CD4-positive, alpha-beta T cell (primary cell): ENCODE measurements around the gene RAB9A. TPM values are rescaled to one million over a fixed set of nuclear protein-coding genes. Genes with fewer than 3 reads are reported as not detected.
A peak's percentile ranks its signal among the peaks of the same experiment; 100 is the strongest.

Experiments used
- ATAC-seq: fragments of 200-7000 bp; cut with Tn5 transposase; one replicate; pipeline ENCODE4 v1.10.0; 2022; ENCODE audit warnings: mild to moderate bottlenecking; ENCODE audit not compliant: poor library complexity
- CTCF ChIA-PET: fragments of 350-600 bp; sonication (Branson Sonifier 250); formaldehyde crosslinking; loops from one replicate; lab custom pipeline; 2021; ENCODE audit warnings: antibody characterized with exemption, inconsistent platforms; lab: Charles Lee
- POLR2A ChIA-PET: fragments of 350-600 bp; sonication (Branson Sonifier 250); formaldehyde crosslinking; loops from one replicate; lab custom pipeline; 2021; ENCODE audit warnings: antibody characterized with exemption, inconsistent platforms; lab: Charles Lee
- DNase-seq, 14 experiments: peaks; one replicate each; pipeline ENCODE4 v3.0.0-alpha.2; 2013 to 2020; ENCODE audit warnings: mixed read lengths in 2 of 14
- H3K27ac ChIP-seq, 2 donors: one replicate each; pipeline versions ENCODE4 v1.5.1 to v1.7.0; 2013; ENCODE audit warnings: low read length in 2 of 2, low read depth in 1 of 2, mild to moderate bottlenecking in 1 of 2
- H3K27me3 ChIP-seq, 2 experiments: 1 replicate in 1 of 2; 2 replicates in 1 of 2; pipeline versions ENCODE4 v1.6.1 to v1.7.0; 2013; ENCODE audit warnings: low read length in 2 of 2, control low read depth in 1 of 2, mild to moderate bottlenecking in 1 of 2, moderate library complexity in 1 of 2; ENCODE audit not compliant: insufficient read depth in 2 of 2, control insufficient read depth in 1 of 2
- H3K36me3 ChIP-seq: one replicate; pipeline ENCODE4 v1.6.1; 2013; ENCODE audit warnings: low read length, control low read depth; ENCODE audit not compliant: insufficient read depth
- H3K4me1 ChIP-seq: one replicate; pipeline ENCODE4 v1.6.1; 2013; ENCODE audit warnings: low read length, control low read depth; ENCODE audit not compliant: insufficient read depth
- H3K4me3 ChIP-seq: one replicate; pipeline ENCODE4 v1.5.1; 2013; ENCODE audit warnings: mild to moderate bottlenecking, low read length, moderate library complexity
- H3K9me3 ChIP-seq, 2 experiments: 1 replicate in 1 of 2; 2 replicates in 1 of 2; pipeline versions ENCODE4 v1.6.1 to v1.7.0; 2013; ENCODE audit warnings: low read length in 2 of 2, mild to moderate bottlenecking in 2 of 2, control low read depth in 1 of 2, moderate library complexity in 1 of 2; ENCODE audit not compliant: control insufficient read depth in 1 of 2, insufficient read depth in 1 of 2
- H3K27ac Mint-ChIP-seq: one replicate; pipeline ENCODE4 v1.8.0; 2020; ENCODE audit warnings: mixed read lengths
- H3K27me3 Mint-ChIP-seq: one replicate; pipeline ENCODE4 v1.8.0; 2021; ENCODE audit warnings: mixed read lengths
- H3K36me3 Mint-ChIP-seq: one replicate; pipeline ENCODE4 v1.8.0; 2021; ENCODE audit warnings: low read depth, mixed read lengths
- H3K4me1 Mint-ChIP-seq: one replicate; pipeline ENCODE4 v1.8.0; 2021; ENCODE audit warnings: low read depth, mixed read lengths
- H3K4me3 Mint-ChIP-seq: one replicate; pipeline ENCODE4 v1.8.0; 2020; ENCODE audit warnings: mild to moderate bottlenecking, mixed read lengths
- H3K9me3 Mint-ChIP-seq: one replicate; pipeline ENCODE4 v1.8.0; 2020; ENCODE audit warnings: mixed read lengths
- CTCF ChIP-seq: fragments of 200-600 bp; IDR thresholded peaks from one replicate; pipeline ENCODE4 v1.8.0; 2022; ENCODE audit warnings: antibody characterized with exemption, mild to moderate bottlenecking
- intact Hi-C, 2 experiments: fragments of 100-400 bp; cut with DNase I in 1 of 2; cut with micrococcal nuclease in 1 of 2; formaldehyde crosslinking; loops; one replicate each; pipeline versions ENCODE4 v1.15.1 to v1.9.0; 2023 to 2025; cut with DNase I, micrococcal nuclease
- total RNA-seq, 174 experiments: library from RNA in 2 of 174; stranded (reverse) in 2 of 174; gene quantifications; one replicate each; pipeline ENCODE4 v1.2.3 and lab custom pipeline; 2021 to 2026

RAB9A gene
- total RNA-seq, 2 experiments from 2014 or later: 21.4 to 25.2 TPM

GRCh38 chrX:13695601-13696115, 6.7 kb downstream of the RAB9A start:
- peaks cover 78% of the 10 kb centered on the region for H3K4me1 Mint-ChIP-seq
- no peak overlapping the region for H3K4me3 ChIP-seq
- peak overlapping the region; percentile 26 for H3K4me3 Mint-ChIP-seq
- H3K4me1 ChIP-seq: peaks cover 39% of the 10 kb centered on the region
- H3K9me3 Mint-ChIP-seq: no peaks in the 10 kb centered on the region
- H3K27ac Mint-ChIP-seq: peak overlapping the region; percentile 62
- intact Hi-C loops: loop anchor here in 1 of 2 experiments (5.0 kb wide), 1 partner anchor 37 kb away; the partner anchor contains the start of genes OFD1 and TRAPPC2
- ChIA-PET POLR2A (interaction anchor here (1.3 kb wide), 1 partner anchor 39 kb away, joined by 4 read pairs; the partner anchor contains the start of genes OFD1 and TRAPPC2), CTCF (no interaction called here)
- H3K36me3 ChIP-seq: peaks cover 2% of the 10 kb centered on the region
- no peaks in the 10 kb centered on the region for H3K9me3 ChIP-seq
- DNase-seq: no peak
- no peak overlapping the region for H3K27ac ChIP-seq
- ATAC-seq: no peak
- H3K27me3 Mint-ChIP-seq: no peaks in the 10 kb centered on the region
- H3K36me3 Mint-ChIP-seq: peaks cover 13% of the 10 kb centered on the region
- no peak for TF ChIP-seq CTCF
- H3K27me3 ChIP-seq: no peaks in the 10 kb centered on the region

DNA sequence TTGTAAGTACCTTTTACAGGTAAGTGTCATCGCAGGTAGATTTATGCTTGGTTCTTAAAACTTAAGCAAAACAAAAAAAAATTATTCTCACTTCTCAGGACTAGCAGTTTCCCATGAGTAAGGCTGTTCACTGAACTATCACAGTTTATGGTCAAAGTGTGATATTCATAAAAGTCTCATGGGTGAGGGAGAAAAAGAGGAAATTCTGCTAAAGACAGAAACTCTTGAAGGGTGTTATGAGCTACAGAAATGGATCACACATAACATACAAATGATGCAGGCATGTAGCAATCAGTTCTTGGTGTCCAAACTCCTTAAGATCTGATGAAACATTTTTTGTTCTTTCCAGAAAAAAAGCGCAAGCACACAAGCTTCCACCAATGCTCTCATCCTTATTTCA, 8.5 kb downstream of the RAB9A start:
- Histone ChIP-seq H3K4me1 (peaks cover 39% of the 10 kb centered on the region), H3K27me3 (no peaks in the 10 kb centered on the region), H3K9me3 (no peaks in the 10 kb centered on the region), H3K36me3 (peaks cover 2% of the 10 kb centered on the region), H3K27ac (no peak overlapping the region), H3K4me3 (no peak overlapping the region)
- intact Hi-C loops: loop anchor here in 1 of 2 experiments (5.0 kb wide), 1 partner anchor 35 kb away; the partner anchor contains the start of genes OFD1 and TRAPPC2
- H3K4me3 Mint-ChIP-seq: no peak overlapping the region
- ChIA-PET CTCF (interaction anchor here (1.4 to 1.5 kb wide), 2 partner anchors 10 to 11 kb away, joined by 3 to 4 read pairs; no protein-coding TSS in a partner anchor), POLR2A (interaction anchor here (1.6 to 1.8 kb wide), 2 partner anchors 9 to 37 kb away, joined by 6 to 7 read pairs; partner anchors contain the start of genes OFD1, RAB9A and TRAPPC2)
- H3K4me1 Mint-ChIP-seq: peaks cover 84% of the 10 kb centered on the region
- no peak for TF ChIP-seq CTCF
- no peaks in the 10 kb centered on the region for H3K9me3 Mint-ChIP-seq
- H3K27me3 Mint-ChIP-seq: no peaks in the 10 kb centered on the region
- peak overlapping the region; percentile 62 for H3K27ac Mint-ChIP-seq
- no peak for ATAC-seq
- peaks cover 24% of the 10 kb centered on the region for H3K36me3 Mint-ChIP-seq
- DNase-seq: peak in 1 of 14 experiments; percentile 15

GRCh38 chrX:13697976-13698375, 9.0 kb downstream of the RAB9A start:
- Mint-ChIP-seq H3K27ac (no peak overlapping the region), H3K4me3 (no peak overlapping the region), H3K9me3 (no peaks in the 10 kb centered on the region), H3K27me3 (no peaks in the 10 kb centered on the region), H3K36me3 (peaks cover 24% of the 10 kb centered on the region), H3K4me1 (peaks cover 84% of the 10 kb centered on the region)
- H3K36me3 ChIP-seq: peaks cover 2% of the 10 kb centered on the region
- no peaks in the 10 kb centered on the region for H3K27me3 ChIP-seq
- DNase-seq (no peak), ATAC-seq (no peak)
- peaks cover 38% of the 10 kb centered on the region for H3K4me1 ChIP-seq
- ChIA-PET POLR2A (interaction anchor here (1.6 to 1.8 kb wide), 2 partner anchors 9 to 36 kb away, joined by 6 to 7 read pairs; partner anchors contain the start of genes OFD1, RAB9A and TRAPPC2), CTCF (interaction anchor here (1.4 kb wide), 1 partner anchor 10 kb away, joined by 4 read pairs; no protein-coding TSS in a partner anchor)
- TF ChIP-seq CTCF: no peak
- H3K9me3 ChIP-seq: no peaks in the 10 kb centered on the region
- intact Hi-C loops: loop anchor here in 1 of 2 experiments (5.0 kb wide), 1 partner anchor 34 kb away; the partner anchor contains the start of genes OFD1 and TRAPPC2
- no peak overlapping the region for H3K27ac ChIP-seq
- H3K4me3 ChIP-seq: no peak overlapping the region
